Prostate gland (tissue), 2 donors: ENCODE results near the gene TMEM41B. TPM values are rescaled to one million over a fixed set of nuclear protein-coding genes. Genes with fewer than 3 reads are reported as not detected.
"Not testable (repeated sequence)": the region's sequence is repeated elsewhere in the genome, so short reads cannot be mapped to it uniquely, and the experiment has no call there.

ENCODE experiments used
- DNase-seq: peaks from one replicate; pipeline ENCODE4 v3.0.0-alpha.2; 2019; ENCODE audit warnings: low spot score
- H3K27ac ChIP-seq, 2 donors: fragments of 200-600 bp; sonication (generic); 2 replicates each; pipeline ENCODE4 v1.5.1; 2017 to 2019
- H3K27me3 ChIP-seq: fragments of 200-600 bp; sonication (generic); replicated peaks from 2 replicates; pipeline ENCODE4 v1.5.1; 2019; ENCODE audit not compliant: insufficient read depth
- H3K36me3 ChIP-seq, 2 donors: fragments of 200-600 bp; sonication (generic); 1 replicate in 1 of 2; 2 replicates in 1 of 2; pipeline versions ENCODE4 v1.5.1 to v1.8.1; 2017 to 2019
- H3K4me1 ChIP-seq: fragments of 200-600 bp; sonication (generic); replicated peaks from 2 replicates; pipeline ENCODE4 v1.5.1; 2019
- H3K4me3 ChIP-seq, 2 donors: fragments of 200-600 bp; sonication (generic); 2 replicates each; pipeline ENCODE4 v1.5.1; 2017 to 2019
- H3K9me3 ChIP-seq: fragments of 200-600 bp; sonication (generic); 2 replicates; pipeline ENCODE4 v1.5.1; 2017
- POLR2A ChIP-seq: fragments of 450-650 bp; IDR thresholded peaks from one replicate; pipeline ENCODE4 v1.6.1; 2016; ENCODE audit warnings: antibody characterized with exemption, mild to moderate bottlenecking
- POLR2AphosphoS5 ChIP-seq: sonication (generic); formaldehyde crosslinking; IDR thresholded peaks from one replicate; pipeline ENCODE4 v1.6.1; 2017; ENCODE audit warnings: antibody characterized with exemption
- WGBS: methylation state at CpG from one replicate; pipeline ENCODE4 v1.1.5; 2018; 5-methylcytosine and 5-hydroxymethylcytosine counted together
- intact Hi-C: fragments of 100-400 bp; cut with DNase I; formaldehyde crosslinking; loops from one replicate; pipeline ENCODE4 v1.14.2; 2022
- total RNA-seq, 2 donors: library from RNA; depleted of rRNA; stranded (reverse); fragments of >200 nt; gene quantifications; one replicate each; pipeline ENCODE4 v1.1.0, GENCODE V29; 2016
- TF ChIP-seq, protein P1 (sequence below), 4 experiments: fragments of 200-600 bp in 2 of 4; fragments of 450-650 bp in 2 of 4; sonication (generic) in 2 of 4; IDR thresholded peaks; 1 replicate in 3 of 4; 2 replicates in 1 of 4; pipeline ENCODE4 v1.5.1; 2016 to 2019; ENCODE audit warnings: antibody characterized with exemption in 4 of 4, mild to moderate bottlenecking in 2 of 4, moderate library complexity in 2 of 4

Gene TMEM41B
- total RNA-seq, 2 donors from 2014 or later, result 29.9 to 54.6 TPM

- no peaks in the 10 kb centered on the region for H3K27me3 ChIP-seq
- TF ChIP-seq POLR2AphosphoS5, result no peak
- no peak for TF ChIP-seq POLR2A
- TF ChIP-seq, protein P1, sequence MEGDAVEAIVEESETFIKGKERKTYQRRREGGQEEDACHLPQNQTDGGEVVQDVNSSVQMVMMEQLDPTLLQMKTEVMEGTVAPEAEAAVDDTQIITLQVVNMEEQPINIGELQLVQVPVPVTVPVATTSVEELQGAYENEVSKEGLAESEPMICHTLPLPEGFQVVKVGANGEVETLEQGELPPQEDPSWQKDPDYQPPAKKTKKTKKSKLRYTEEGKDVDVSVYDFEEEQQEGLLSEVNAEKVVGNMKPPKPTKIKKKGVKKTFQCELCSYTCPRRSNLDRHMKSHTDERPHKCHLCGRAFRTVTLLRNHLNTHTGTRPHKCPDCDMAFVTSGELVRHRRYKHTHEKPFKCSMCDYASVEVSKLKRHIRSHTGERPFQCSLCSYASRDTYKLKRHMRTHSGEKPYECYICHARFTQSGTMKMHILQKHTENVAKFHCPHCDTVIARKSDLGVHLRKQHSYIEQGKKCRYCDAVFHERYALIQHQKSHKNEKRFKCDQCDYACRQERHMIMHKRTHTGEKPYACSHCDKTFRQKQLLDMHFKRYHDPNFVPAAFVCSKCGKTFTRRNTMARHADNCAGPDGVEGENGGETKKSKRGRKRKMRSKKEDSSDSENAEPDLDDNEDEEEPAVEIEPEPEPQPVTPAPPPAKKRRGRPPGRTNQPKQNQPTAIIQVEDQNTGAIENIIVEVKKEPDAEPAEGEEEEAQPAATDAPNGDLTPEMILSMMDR (IDR thresholded peaks at IDR 0.05), result no peak
- DNase-seq, result no peak
- H3K4me1 ChIP-seq, result no peaks in the 10 kb centered on the region
- intact Hi-C loops, result no loop called here
- H3K9me3 ChIP-seq, result no peaks in the 10 kb centered on the region
- no peaks in the 10 kb centered on the region for H3K36me3 ChIP-seq
- 80% methylated on average over 10 of the region's 10 CpGs for WGBS
- H3K27ac ChIP-seq, result no peak overlapping the region
- H3K4me3 ChIP-seq, result no peak overlapping the region
Measured at GRCh38 chr11:9330387-9331384, 16.3 kb upstream of the TMEM41B start.

DNA sequence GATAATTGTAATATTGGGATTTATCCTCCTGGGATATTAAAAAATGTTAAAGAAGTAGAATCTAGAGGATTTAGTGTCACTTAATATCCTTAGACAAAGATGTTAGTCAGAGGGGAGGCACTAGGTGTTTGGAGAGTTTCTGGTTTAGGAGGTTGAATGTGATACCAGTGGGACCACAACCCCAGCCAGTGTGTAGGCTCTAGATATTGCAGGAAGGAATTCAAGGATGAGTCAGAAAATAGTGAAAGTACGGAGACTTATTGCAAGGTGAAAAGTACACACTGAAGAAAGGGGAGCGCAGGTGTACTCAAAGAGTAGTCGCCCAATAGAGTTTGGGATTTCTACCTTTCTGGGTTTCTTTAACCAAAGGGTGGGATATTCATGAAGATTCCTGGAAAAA, 5.7 kb upstream of the TMEM41B start:
- WGBS, result 94% methylated on average over 3 of the region's 3 CpGs
- Histone ChIP-seq H3K36me3 (no peaks in the 10 kb centered on the region), H3K27ac (no peak overlapping the region), H3K27me3 (no peaks in the 10 kb centered on the region), H3K9me3 (no peaks in the 10 kb centered on the region), H3K4me3 (no peak overlapping the region), H3K4me1 (no peaks in the 10 kb centered on the region)
- TF ChIP-seq POLR2A (no peak), POLR2AphosphoS5 (no peak)
- TF ChIP-seq, protein P1 (IDR thresholded peaks at IDR 0.05), result no peak
- DNase-seq, result no peak
- intact Hi-C loops, result no loop called here

GRCh38 chr11:9319377-9320001, 5.1 kb upstream of the TMEM41B start:
- DNase-seq, H3K27ac ChIP-seq, H3K36me3 ChIP-seq, H3K4me1 ChIP-seq, H3K27me3 ChIP-seq, H3K9me3 ChIP-seq, H3K4me3 ChIP-seq: not testable (repeated sequence)
- WGBS, result 72% methylated on average over 4 of the region's 4 CpGs
- intact Hi-C loops, result loop anchor here (5.0 to 10.0 kb wide), 3 partner anchors 43 to 145 kb away; partner anchors contain the start of genes IPO7 and ZNF143

DNA sequence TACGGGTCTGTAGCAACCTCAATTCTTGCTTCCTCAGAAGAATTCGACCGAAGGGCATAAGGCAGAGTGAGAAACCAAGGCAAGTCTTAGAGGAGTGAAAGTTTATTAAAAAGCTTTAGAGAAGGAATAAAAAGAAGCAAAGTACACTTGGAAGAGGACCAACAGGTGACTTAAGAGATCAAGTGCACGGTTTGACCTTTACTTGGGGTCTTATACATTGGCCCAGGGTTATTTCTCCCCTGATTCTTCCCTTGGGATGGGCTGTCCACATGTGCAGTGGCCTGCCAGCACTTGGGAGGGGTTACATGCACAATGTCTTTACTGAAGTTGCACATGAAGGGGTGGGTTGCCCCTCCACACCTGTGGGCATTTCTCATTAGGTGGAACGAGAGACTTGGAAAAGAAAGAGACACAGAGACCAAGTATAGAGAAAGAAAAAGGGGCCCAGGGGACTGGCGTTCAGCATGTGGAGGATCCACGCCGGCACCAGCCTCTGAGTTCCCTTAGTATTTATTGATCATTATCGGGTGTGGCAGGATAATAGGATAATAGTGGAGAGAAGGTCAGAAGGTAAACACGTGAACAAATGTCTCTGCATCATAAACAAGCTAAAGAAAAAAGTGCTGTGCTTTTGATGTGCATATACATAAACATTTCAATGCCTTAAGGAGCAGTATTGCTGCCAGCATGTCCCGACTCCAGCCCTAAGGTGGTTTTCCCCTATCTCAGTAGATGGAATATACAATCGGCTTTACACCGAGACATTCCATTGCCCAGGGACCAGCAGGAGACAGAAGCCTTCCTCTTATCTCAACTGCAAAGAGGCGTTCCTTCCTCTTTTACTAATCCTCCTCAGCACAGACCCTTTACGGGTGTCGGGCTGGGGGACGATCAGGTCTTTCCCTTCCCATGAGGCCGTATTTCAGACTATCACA, 4.3 kb upstream of the TMEM41B start:
- H3K4me1 ChIP-seq, H3K27ac ChIP-seq, H3K27me3 ChIP-seq, H3K36me3 ChIP-seq, DNase-seq, H3K9me3 ChIP-seq, H3K4me3 ChIP-seq: not testable (repeated sequence)
- intact Hi-C loops, result loop anchor here (5.0 to 10.0 kb wide), 3 partner anchors 44 to 146 kb away; partner anchors contain the start of genes IPO7 and ZNF143
- 33% methylated on average over 18 of the region's 18 CpGs for WGBS

GRCh38 chr11:9316334-9316733, 1.9 kb upstream of the TMEM41B start:
- intact Hi-C loops, result loop anchor here (5.0 to 10.0 kb wide), 3 partner anchors 46 to 148 kb away; partner anchors contain the start of genes IPO7 and ZNF143
- WGBS, result 98% methylated on average over 2 of the region's 2 CpGs
- no peaks in the 10 kb centered on the region for H3K9me3 ChIP-seq
- DNase-seq, result no peak
- peaks cover 3% of the 10 kb centered on the region for H3K4me1 ChIP-seq
- TF ChIP-seq POLR2A (no peak), POLR2AphosphoS5 (no peak)
- TF ChIP-seq, protein P1 (IDR thresholded peaks at IDR 0.05), result no peak
- no peaks in the 10 kb centered on the region for H3K27me3 ChIP-seq
- H3K4me3 ChIP-seq, result no peak overlapping the region
- no peaks in the 10 kb centered on the region for H3K36me3 ChIP-seq
- no peak overlapping the region for H3K27ac ChIP-seq
